WTC11 (cell line): ENCODE data around the gene HBD. TPM values are rescaled to one million over a fixed set of nuclear protein-coding genes. Genes with fewer than 3 reads are reported as not detected.

Source experiments
- ATAC-seq: fragments of 200-7000 bp; cut with Tn5 transposase; 2 replicates; pipeline ENCODE4 v1.10.0; 2021; ENCODE audit warnings: mild to moderate bottlenecking, moderate library complexity
- CTCF ChIA-PET: fragments of 300-600 bp; sonication (Branson Sonifier 250); formaldehyde crosslinking; loops from one replicate; lab custom pipeline; 2021; ENCODE audit warnings: antibody characterized with exemption; lab: Charles Lee
- POLR2A ChIA-PET: fragments of 350-600 bp; sonication (Branson Sonifier 250); formaldehyde crosslinking; loops from one replicate; lab custom pipeline; 2021; ENCODE audit warnings: antibody characterized with exemption; lab: Charles Lee
- DNase-seq: peaks from one replicate; pipeline ENCODE4 v3.0.0; 2021; ENCODE audit warnings: low spot score
- H3K27ac Mint-ChIP-seq: 2 replicates; pipeline ENCODE4 v1.8.0; 2021; ENCODE audit warnings: mixed read lengths
- H3K27me3 Mint-ChIP-seq: 2 replicates; pipeline ENCODE4 v1.8.0; 2021; ENCODE audit warnings: low read depth, mild to moderate bottlenecking, moderate library complexity, mixed read lengths
- H3K36me3 Mint-ChIP-seq: 2 replicates; pipeline ENCODE4 v1.8.0; 2021; ENCODE audit warnings: mixed read lengths
- H3K4me1 Mint-ChIP-seq: 2 replicates; pipeline ENCODE4 v1.8.0; 2022; ENCODE audit warnings: mixed read lengths
- H3K4me3 Mint-ChIP-seq: 2 replicates; pipeline ENCODE4 v1.8.0; 2021; ENCODE audit warnings: mild to moderate bottlenecking, moderate library complexity, mixed read lengths
- H3K9me3 Mint-ChIP-seq: 2 replicates; pipeline ENCODE4 v1.8.0; 2021; ENCODE audit warnings: mixed read lengths
- CREB1 ChIP-seq: sonication (generic); formaldehyde crosslinking; IDR thresholded peaks from 2 replicates; pipeline ENCODE4 v1.8.0; 2023; ENCODE audit warnings: mild to moderate bottlenecking, missing genetic modification reagents
- E2F1 ChIP-seq: sonication (generic); formaldehyde crosslinking; IDR thresholded peaks from 2 replicates; pipeline ENCODE4 v1.8.0; 2022; ENCODE audit warnings: mild to moderate bottlenecking, missing genetic modification reagents
- ELF4 ChIP-seq: sonication (generic); formaldehyde crosslinking; IDR thresholded peaks from 2 replicates; pipeline ENCODE4 v1.8.1; 2022; ENCODE audit warnings: low read depth, mild to moderate bottlenecking, moderate library complexity, missing genetic modification reagents
- ETV6 ChIP-seq: sonication (generic); formaldehyde crosslinking; IDR thresholded peaks from 2 replicates; pipeline ENCODE4 v1.8.1; 2022; ENCODE audit warnings: mild to moderate bottlenecking, missing genetic modification reagents
- HMGA2 ChIP-seq: fragments of 250-450 bp; sonication (Bioruptor Pico); IDR thresholded peaks from 2 replicates; pipeline ENCODE4 v1.4.0; 2021; ENCODE audit warnings: mild to moderate bottlenecking, moderate library complexity
- NFYB ChIP-seq: sonication (generic); formaldehyde crosslinking; conservative IDR thresholded peaks from 2 replicates; pipeline ENCODE4 v1.8.0; 2022; ENCODE audit warnings: low read depth, missing genetic modification reagents
- NR3C1 ChIP-seq: sonication (generic); formaldehyde crosslinking; conservative IDR thresholded peaks from 2 replicates; pipeline ENCODE4 v1.8.1; 2023; ENCODE audit warnings: low read depth, mild to moderate bottlenecking, missing genetic modification reagents
- SMAD4 ChIP-seq: sonication (generic); formaldehyde crosslinking; IDR thresholded peaks from 2 replicates; pipeline ENCODE4 v1.8.0; 2022; ENCODE audit warnings: mild to moderate bottlenecking, missing genetic modification reagents
- TEAD1 ChIP-seq: sonication (generic); formaldehyde crosslinking; IDR thresholded peaks from 2 replicates; pipeline ENCODE4 v1.8.0; 2022; ENCODE audit warnings: mild to moderate bottlenecking, missing genetic modification reagents
- TEAD4 ChIP-seq: sonication (generic); formaldehyde crosslinking; IDR thresholded peaks from 2 replicates; pipeline ENCODE4 v1.8.0; 2022; ENCODE audit warnings: mild to moderate bottlenecking, missing genetic modification reagents
- ZNF281 ChIP-seq: sonication (generic); formaldehyde crosslinking; IDR thresholded peaks from 2 replicates; pipeline ENCODE4 v1.8.0; 2023; ENCODE audit warnings: mild to moderate bottlenecking, missing genetic modification reagents
- total RNA-seq: library from RNA; stranded (reverse); gene quantifications from 3 replicates; pipeline ENCODE4 v1.2.3, GENCODE V29; 2021
- TF ChIP-seq, protein P1 (sequence below): sonication (generic); formaldehyde crosslinking; IDR thresholded peaks from 2 replicates; pipeline ENCODE4 v1.8.1; 2022; ENCODE audit warnings: mild to moderate bottlenecking, moderate library complexity, missing genetic modification reagents
- TF ChIP-seq, protein P2 (sequence below): sonication (generic); formaldehyde crosslinking; IDR thresholded peaks from 2 replicates; pipeline ENCODE4 v1.8.1; 2023; ENCODE audit warnings: mild to moderate bottlenecking, moderate library complexity, missing genetic modification reagents
- TF ChIP-seq, protein P3 (sequence below): sonication (generic); formaldehyde crosslinking; IDR thresholded peaks from 2 replicates; pipeline ENCODE4 v1.8.0; 2022; ENCODE audit warnings: mild to moderate bottlenecking, missing genetic modification reagents

The HBD gene
- total RNA-seq, 1 experiment from 2014 or later: not detected

- Mint-ChIP-seq H3K27me3 (no peaks in the 10 kb centered on the region), H3K9me3 (no peaks in the 10 kb centered on the region), H3K4me1 (peaks cover 5% of the 10 kb centered on the region; the same call in 1 of the 2 replicates), H3K4me3 (no peak overlapping the region), H3K27ac (no peak overlapping the region), H3K36me3 (no peaks in the 10 kb centered on the region)
- ChIA-PET CTCF (no interaction called here), POLR2A (no interaction called here)
- ATAC-seq: no peak
- no peak for TF ChIP-seq NR3C1 (CRISPR knock-in tag)
- TF ChIP-seq, protein P1, sequence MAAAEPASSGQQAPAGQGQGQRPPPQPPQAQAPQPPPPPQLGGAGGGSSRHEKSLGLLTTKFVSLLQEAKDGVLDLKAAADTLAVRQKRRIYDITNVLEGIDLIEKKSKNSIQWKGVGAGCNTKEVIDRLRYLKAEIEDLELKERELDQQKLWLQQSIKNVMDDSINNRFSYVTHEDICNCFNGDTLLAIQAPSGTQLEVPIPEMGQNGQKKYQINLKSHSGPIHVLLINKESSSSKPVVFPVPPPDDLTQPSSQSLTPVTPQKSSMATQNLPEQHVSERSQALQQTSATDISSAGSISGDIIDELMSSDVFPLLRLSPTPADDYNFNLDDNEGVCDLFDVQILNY (CRISPR knock-in tag): no peak
- no peak for DNase-seq
These were observed 30.9 kb downstream of the HBD start for GRCh38 chr11:5203366-5203765.

GRCh38 chr11:5200582-5200981 lies 33.7 kb downstream of the HBD start, which contains the start of gene OR51V1:
Gene OR51V1 (minus strand): TSS chr11:5200682. CDS start chr11:5200682, 0 bp downstream.
- Mint-ChIP-seq H3K4me3 (no peak within 1 kb of the TSS), H3K27ac (no peak within 1 kb of the TSS), H3K9me3 (no peaks in the 10 kb centered on the region), H3K27me3 (no peaks in the 10 kb centered on the region), H3K36me3 (no peaks in the 10 kb centered on the region), H3K4me1 (peaks cover 23% of the 10 kb centered on the region)
- DNase-seq (no peak), ATAC-seq (no peak)
- ChIA-PET POLR2A (no interaction called here), CTCF (no interaction called here)
- no peak for TF ChIP-seq HMGA2 (CRISPR knock-in tag)
- no peak for TF ChIP-seq NFYB (CRISPR knock-in tag)

DNA sequence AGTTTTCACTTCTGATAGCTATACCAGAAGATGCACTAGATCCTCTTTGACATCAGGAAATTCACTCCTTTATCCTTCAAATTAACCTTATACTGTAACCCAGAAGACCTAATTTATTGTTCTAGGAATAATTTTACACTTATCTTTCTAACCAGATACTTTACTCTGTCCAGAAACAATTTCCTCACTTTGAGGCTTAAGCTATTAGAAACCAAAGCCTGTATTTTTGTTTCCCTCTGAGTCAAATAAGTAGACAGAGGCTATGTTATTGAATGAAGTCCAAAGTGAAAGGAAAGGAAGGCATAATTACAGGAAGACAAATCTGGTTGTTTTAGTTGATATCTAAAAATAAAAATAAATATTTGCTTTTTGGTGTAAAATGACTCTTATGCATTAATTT lies 36.0 kb downstream of the HBD start:
- Mint-ChIP-seq H3K9me3 (peaks cover 7% of the 10 kb centered on the region), H3K4me3 (no peak overlapping the region), H3K36me3 (no peaks in the 10 kb centered on the region), H3K4me1 (peaks cover 23% of the 10 kb centered on the region), H3K27me3 (no peaks in the 10 kb centered on the region), H3K27ac (no peak overlapping the region)
- ChIA-PET CTCF (no interaction called here), POLR2A (no interaction called here)
- ATAC-seq (no peak), DNase-seq (no peak)
- TF ChIP-seq NFYB (CRISPR knock-in tag): no peak
- TF ChIP-seq ZNF281: no peak
- no peak for TF ChIP-seq E2F1
- TF ChIP-seq ETV6 (CRISPR knock-in tag): no peak
- TF ChIP-seq CREB1 (CRISPR knock-in tag): no peak
- no peak for TF ChIP-seq TEAD1 (CRISPR knock-in tag)
- TF ChIP-seq SMAD4: no peak
- TF ChIP-seq, protein P2, sequence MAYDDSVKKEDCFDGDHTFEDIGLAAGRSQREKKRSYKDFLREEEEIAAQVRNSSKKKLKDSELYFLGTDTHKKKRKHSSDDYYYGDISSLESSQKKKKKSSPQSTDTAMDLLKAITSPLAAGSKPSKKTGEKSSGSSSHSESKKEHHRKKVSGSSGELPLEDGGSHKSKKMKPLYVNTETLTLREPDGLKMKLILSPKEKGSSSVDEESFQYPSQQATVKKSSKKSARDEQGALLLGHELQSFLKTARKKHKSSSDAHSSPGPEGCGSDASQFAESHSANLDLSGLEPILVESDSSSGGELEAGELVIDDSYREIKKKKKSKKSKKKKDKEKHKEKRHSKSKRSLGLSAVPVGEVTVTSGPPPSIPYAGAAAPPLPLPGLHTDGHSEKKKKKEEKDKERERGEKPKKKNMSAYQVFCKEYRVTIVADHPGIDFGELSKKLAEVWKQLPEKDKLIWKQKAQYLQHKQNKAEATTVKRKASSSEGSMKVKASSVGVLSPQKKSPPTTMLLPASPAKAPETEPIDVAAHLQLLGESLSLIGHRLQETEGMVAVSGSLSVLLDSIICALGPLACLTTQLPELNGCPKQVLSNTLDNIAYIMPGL (CRISPR knock-in tag): no peak
- TF ChIP-seq, protein P3, sequence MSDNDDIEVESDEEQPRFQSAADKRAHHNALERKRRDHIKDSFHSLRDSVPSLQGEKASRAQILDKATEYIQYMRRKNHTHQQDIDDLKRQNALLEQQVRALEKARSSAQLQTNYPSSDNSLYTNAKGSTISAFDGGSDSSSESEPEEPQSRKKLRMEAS: no peak
- no peak for TF ChIP-seq TEAD4 (CRISPR knock-in tag)
- no peak for TF ChIP-seq ELF4 (CRISPR knock-in tag)
